ENCODE results near the gene LRIT3.

Gene LRIT3

DNA sequence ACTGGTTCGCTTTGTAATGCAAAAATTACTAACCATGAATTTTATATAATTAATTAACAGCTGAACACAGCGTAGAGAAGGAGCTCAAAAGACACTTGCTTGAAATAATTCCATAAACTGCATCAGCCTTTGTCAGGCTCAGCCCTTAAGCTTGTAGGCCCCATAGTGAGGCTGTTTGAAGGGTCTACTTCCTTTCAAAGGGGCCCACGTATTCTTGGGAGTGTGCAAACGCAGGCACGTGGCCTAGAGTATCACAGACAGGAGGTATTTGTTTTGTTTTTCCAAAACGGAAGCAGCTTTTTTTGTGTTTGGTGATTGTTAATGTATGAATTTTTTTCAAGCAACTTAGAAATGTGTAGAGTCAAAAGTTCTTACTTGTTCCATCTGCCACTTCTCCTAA, 39.2 kb downstream of the LRIT3 start:
- H3K9me2 ChIP-seq (replicated peaks; ENCODE audit: control insufficient read depth, low read length) = no peaks in the 10 kb centered on the region; the same call in 1 of the 2 replicates

DNA sequence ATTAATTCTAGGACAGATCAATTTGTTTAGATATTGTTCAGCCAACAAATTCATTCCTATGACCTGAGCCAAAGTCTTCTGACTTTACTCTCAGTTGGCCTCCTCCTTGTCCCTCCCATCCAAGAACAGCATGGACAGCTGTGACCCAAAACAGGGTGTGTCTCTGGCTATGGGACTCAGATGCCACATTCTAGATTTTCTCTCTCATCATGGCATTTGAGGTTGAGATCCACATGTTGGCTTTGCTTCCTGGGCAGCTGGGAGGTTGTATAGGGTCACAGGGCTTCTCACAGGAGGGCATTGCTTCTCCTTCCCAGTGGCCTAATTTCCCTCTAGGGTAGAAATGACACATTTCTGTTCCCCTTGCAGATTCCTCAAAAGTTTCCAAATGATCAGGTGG, 42.2 kb downstream of the LRIT3 start:
- H4K20me1 ChIP-seq (ENCODE audit: control insufficient read depth, insufficient read depth, low read depth, low read length) = no peaks in the 10 kb centered on the region
- H3K4me3 ChIP-seq (ENCODE audit: low read length) = no peak overlapping the region
- no peaks in the 10 kb centered on the region for H3K79me2 ChIP-seq (ENCODE audit: control insufficient read depth, low read length)
- no peaks in the 10 kb centered on the region for H3K9me3 ChIP-seq (ENCODE audit: control insufficient read depth, insufficient read depth, low read length)
- TF ChIP-seq EZH2phosphoT487 (IDR thresholded peaks at IDR 0.05; ENCODE audit: borderline replicate concordance, low read length) = no peak
- TF ChIP-seq, protein P1, sequence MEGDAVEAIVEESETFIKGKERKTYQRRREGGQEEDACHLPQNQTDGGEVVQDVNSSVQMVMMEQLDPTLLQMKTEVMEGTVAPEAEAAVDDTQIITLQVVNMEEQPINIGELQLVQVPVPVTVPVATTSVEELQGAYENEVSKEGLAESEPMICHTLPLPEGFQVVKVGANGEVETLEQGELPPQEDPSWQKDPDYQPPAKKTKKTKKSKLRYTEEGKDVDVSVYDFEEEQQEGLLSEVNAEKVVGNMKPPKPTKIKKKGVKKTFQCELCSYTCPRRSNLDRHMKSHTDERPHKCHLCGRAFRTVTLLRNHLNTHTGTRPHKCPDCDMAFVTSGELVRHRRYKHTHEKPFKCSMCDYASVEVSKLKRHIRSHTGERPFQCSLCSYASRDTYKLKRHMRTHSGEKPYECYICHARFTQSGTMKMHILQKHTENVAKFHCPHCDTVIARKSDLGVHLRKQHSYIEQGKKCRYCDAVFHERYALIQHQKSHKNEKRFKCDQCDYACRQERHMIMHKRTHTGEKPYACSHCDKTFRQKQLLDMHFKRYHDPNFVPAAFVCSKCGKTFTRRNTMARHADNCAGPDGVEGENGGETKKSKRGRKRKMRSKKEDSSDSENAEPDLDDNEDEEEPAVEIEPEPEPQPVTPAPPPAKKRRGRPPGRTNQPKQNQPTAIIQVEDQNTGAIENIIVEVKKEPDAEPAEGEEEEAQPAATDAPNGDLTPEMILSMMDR (IDR thresholded peaks at IDR 0.05; ENCODE audit: low read depth, low read length, poor library complexity, severe bottlenecking) = no peak
- H3K27ac ChIP-seq (ENCODE audit: low read depth, low read length) = no peak overlapping the region
- no peaks in the 10 kb centered on the region for H3K4me1 ChIP-seq (ENCODE audit: control insufficient read depth, low read length)
- H3K9me2 ChIP-seq (replicated peaks; ENCODE audit: control insufficient read depth, low read length) = no peaks in the 10 kb centered on the region; the same call in 1 of the 2 replicates
- no peaks in the 10 kb centered on the region for H3K36me3 ChIP-seq (ENCODE audit: control insufficient read depth, low read length)
- H3K27me3 ChIP-seq (ENCODE audit: control insufficient read depth, low read length) = no peaks in the 10 kb centered on the region
- H3K4me2 ChIP-seq (ENCODE audit: low read length) = no peak overlapping the region
- H3F3A ChIP-seq (ENCODE audit: control insufficient read depth, insufficient read depth) = no peaks in the 10 kb centered on the region

More for the DNA sequence above, 39.2 kb downstream of the LRIT3 start:
- Histone ChIP-seq H4K20me1 (ENCODE audit: control insufficient read depth, insufficient read depth, low read depth, low read length) (no peaks in the 10 kb centered on the region), H3F3A (ENCODE audit: control insufficient read depth, insufficient read depth) (no peaks in the 10 kb centered on the region), H3K4me3 (ENCODE audit: low read length) (no peak overlapping the region), H3K4me2 (ENCODE audit: low read length) (no peak overlapping the region), H3K36me3 (ENCODE audit: control insufficient read depth, low read length) (no peaks in the 10 kb centered on the region), H3K27me3 (ENCODE audit: control insufficient read depth, low read length) (no peaks in the 10 kb centered on the region), H3K27ac (ENCODE audit: low read depth, low read length) (no peak overlapping the region), H3K9me3 (ENCODE audit: control insufficient read depth, insufficient read depth, low read length) (no peaks in the 10 kb centered on the region), H3K79me2 (ENCODE audit: control insufficient read depth, low read length) (no peaks in the 10 kb centered on the region), H3K4me1 (ENCODE audit: control insufficient read depth, low read length) (no peaks in the 10 kb centered on the region)
- no peak for TF ChIP-seq EZH2phosphoT487 (IDR thresholded peaks at IDR 0.05; ENCODE audit: borderline replicate concordance, low read length)
- TF ChIP-seq, protein P1 (IDR thresholded peaks at IDR 0.05; ENCODE audit: low read depth, low read length, poor library complexity, severe bottlenecking) = no peak

DNA sequence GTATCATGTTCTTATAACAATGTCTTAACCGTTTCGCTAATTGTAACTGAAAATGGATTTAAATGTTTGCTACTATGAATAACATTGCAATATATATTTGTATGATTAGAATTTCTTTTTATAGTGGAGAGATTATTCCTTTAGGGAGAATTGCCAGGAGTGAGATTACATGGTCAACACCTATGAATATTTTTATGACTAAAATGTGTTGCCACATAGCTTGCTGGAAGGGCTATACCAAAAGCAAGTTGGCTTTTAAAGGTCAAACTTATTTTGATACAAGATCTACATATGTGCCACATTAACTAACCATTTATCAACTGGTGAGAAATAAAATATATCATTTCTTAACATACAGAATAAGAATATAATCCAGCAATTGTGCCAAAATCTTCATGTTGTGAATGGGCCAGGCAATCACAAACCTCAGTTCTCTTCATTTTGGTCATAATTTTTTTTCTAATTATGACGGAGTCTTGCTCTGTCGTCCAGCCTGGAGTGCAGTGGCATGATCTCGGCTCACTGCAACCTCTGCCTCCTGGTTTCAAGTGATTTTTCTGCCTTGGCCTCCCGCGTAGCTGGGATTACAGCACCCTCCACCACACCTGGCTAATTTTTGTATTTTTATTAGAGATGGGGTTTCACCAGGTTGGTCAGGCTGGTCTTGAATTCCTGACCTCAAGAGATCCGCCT, 54.8 kb downstream of the LRIT3 start:
- Histone ChIP-seq H3K36me3 (ENCODE audit: control insufficient read depth, low read length) (no peaks in the 10 kb centered on the region), H3K4me3 (ENCODE audit: low read length) (no peak overlapping the region), H3K27me3 (ENCODE audit: control insufficient read depth, low read length) (no peaks in the 10 kb centered on the region), H3F3A (ENCODE audit: control insufficient read depth, insufficient read depth) (no peaks in the 10 kb centered on the region), H3K4me1 (ENCODE audit: control insufficient read depth, low read length) (no peaks in the 10 kb centered on the region), H3K9me2 (replicated peaks; ENCODE audit: control insufficient read depth, low read length) (no peaks in the 10 kb centered on the region), H3K4me2 (ENCODE audit: low read length) (no peak overlapping the region), H3K79me2 (ENCODE audit: control insufficient read depth, low read length) (no peaks in the 10 kb centered on the region), H3K27ac (ENCODE audit: low read depth, low read length) (no peak overlapping the region), H4K20me1 (ENCODE audit: control insufficient read depth, insufficient read depth, low read depth, low read length) (no peaks in the 10 kb centered on the region), H3K9me3 (ENCODE audit: control insufficient read depth, insufficient read depth, low read length) (no peaks in the 10 kb centered on the region)
- no peak for TF ChIP-seq EZH2phosphoT487 (IDR thresholded peaks at IDR 0.05; ENCODE audit: borderline replicate concordance, low read length)
- TF ChIP-seq, protein P1 (IDR thresholded peaks at IDR 0.05; ENCODE audit: low read depth, low read length, poor library complexity, severe bottlenecking) = no peak
